HG02759 (cell line): ENCODE data around the gene CKAP5.
"Not testable (repeated sequence)": the region's sequence is repeated elsewhere in the genome, so short reads cannot be mapped to it uniquely, and the experiment has no call there.

ENCODE experiments used
- ATAC-seq: cut with Tn5 transposase; IDR thresholded peaks from one replicate; pipeline ENCODE4 v1.9.1; 2021; ENCODE audit warnings: mild to moderate bottlenecking, moderate library complexity; ENCODE audit not compliant: unreplicated experiment

Gene CKAP5

GRCh38 chr11:46728659-46729040 is 117.4 kb downstream of the CKAP5 start:
- no peak for ATAC-seq

- ATAC-seq = no peak
Measured at GRCh38 chr11:46727952-46728658, 118.0 kb downstream of the CKAP5 start.

GRCh38 chr11:46726206-46726862 is 119.7 kb downstream of the CKAP5 start:
- ATAC-seq = no peak

GRCh38 chr11:46725338-46726205 is 120.5 kb downstream of the CKAP5 start:
- no peak for ATAC-seq

- ATAC-seq = no peak
Measured at GRCh38 chr11:46724088-46724487, 122.0 kb downstream of the CKAP5 start.

- ATAC-seq = no peak
Measured at GRCh38 chr11:46723359-46723680, 122.8 kb downstream of the CKAP5 start.

GRCh38 chr11:46722566-46723358 is 123.3 kb downstream of the CKAP5 start:
- no peak for ATAC-seq

GRCh38 chr11:46721286-46721685 is 124.8 kb downstream of the CKAP5 start:
- ATAC-seq = no peak

GRCh38 chr11:46719543-46720218 is 126.4 kb downstream of the CKAP5 start:
- ATAC-seq = no peak

GRCh38 chr11:46719048-46719542 is 127.0 kb downstream of the CKAP5 start, which contains the start of gene F2:
Gene F2, plus strand, starts transcription at chr11:46719213. Its CDS starts 23 bp downstream, at chr11:46719236.
- ATAC-seq = no peak

- no peak for ATAC-seq
Measured at GRCh38 chr11:46718155-46719019, 127.7 kb downstream of the CKAP5 start.

- not testable (repeated sequence) for ATAC-seq
Measured at GRCh38 chr11:46717825-46718154, 128.3 kb downstream of the CKAP5 start.

- no peak for ATAC-seq
Measured at GRCh38 chr11:46712874-46713576, 133.1 kb downstream of the CKAP5 start.

- ATAC-seq = no peak
Measured at GRCh38 chr11:46711303-46711702, 134.8 kb downstream of the CKAP5 start.

- ATAC-seq = no peak
Measured at GRCh38 chr11:46710821-46711269, 135.2 kb downstream of the CKAP5 start.

GRCh38 chr11:46709351-46709750 is 136.7 kb downstream of the CKAP5 start:
- not testable (repeated sequence) for ATAC-seq

GRCh38 chr11:46706886-46707285 is 139.2 kb downstream of the CKAP5 start:
- ATAC-seq = no peak

GRCh38 chr11:46705070-46705688 is 140.9 kb downstream of the CKAP5 start:
- ATAC-seq = no peak
